ENCODE measurements around the gene WBP1L.

The WBP1L gene

GRCh38 chr10:102775201-102775934 is 31.6 kb downstream of the WBP1L start:
- DNase-seq, result no peak
- in situ Hi-C loops (cut with HindIII; ENCODE audit: low pct_ligation_motif_present, low pct_unique_long_range_greater_than_20kb, low sequenced_read_pairs), result no loop called here

GRCh38 chr10:102775935-102776669 is 32.4 kb downstream of the WBP1L start:
- in situ Hi-C loops (cut with HindIII; ENCODE audit: low pct_ligation_motif_present, low pct_unique_long_range_greater_than_20kb, low sequenced_read_pairs), result no loop called here
- no peak for DNase-seq

- in situ Hi-C loops (cut with HindIII; ENCODE audit: low pct_ligation_motif_present, low pct_unique_long_range_greater_than_20kb, low sequenced_read_pairs), result no loop called here
- DNase-seq, result no peak
Measured at GRCh38 chr10:102776779-102777456, 33.2 kb downstream of the WBP1L start.

GRCh38 chr10:102777711-102778453 is 34.1 kb downstream of the WBP1L start:
- in situ Hi-C loops (cut with HindIII; ENCODE audit: low pct_ligation_motif_present, low pct_unique_long_range_greater_than_20kb, low sequenced_read_pairs), result no loop called here
- DNase-seq, result no peak

GRCh38 chr10:102778781-102779180 is 35.0 kb downstream of the WBP1L start:
- no peak for DNase-seq
- in situ Hi-C loops (cut with HindIII; ENCODE audit: low pct_ligation_motif_present, low pct_unique_long_range_greater_than_20kb, low sequenced_read_pairs), result no loop called here

GRCh38 chr10:102779680-102780526 is 36.2 kb downstream of the WBP1L start:
- DNase-seq, result no peak
- in situ Hi-C loops (cut with HindIII; ENCODE audit: low pct_ligation_motif_present, low pct_unique_long_range_greater_than_20kb, low sequenced_read_pairs), result no loop called here

- in situ Hi-C loops (cut with HindIII; ENCODE audit: low pct_ligation_motif_present, low pct_unique_long_range_greater_than_20kb, low sequenced_read_pairs), result no loop called here
- DNase-seq, result no peak
Measured at GRCh38 chr10:102780527-102780808, 36.7 kb downstream of the WBP1L start.

GRCh38 chr10:102781090-102781920 is 37.6 kb downstream of the WBP1L start:
- in situ Hi-C loops (cut with HindIII; ENCODE audit: low pct_ligation_motif_present, low pct_unique_long_range_greater_than_20kb, low sequenced_read_pairs), result no loop called here
- no peak for DNase-seq

GRCh38 chr10:102781921-102782557 is 38.3 kb downstream of the WBP1L start:
- in situ Hi-C loops (cut with HindIII; ENCODE audit: low pct_ligation_motif_present, low pct_unique_long_range_greater_than_20kb, low sequenced_read_pairs), result no loop called here
- DNase-seq, result no peak

GRCh38 chr10:102782673-102783551 is 39.2 kb downstream of the WBP1L start:
- DNase-seq, result no peak
- in situ Hi-C loops (cut with HindIII; ENCODE audit: low pct_ligation_motif_present, low pct_unique_long_range_greater_than_20kb, low sequenced_read_pairs), result no loop called here

GRCh38 chr10:102783568-102783967 is 39.8 kb downstream of the WBP1L start:
- DNase-seq, result no peak
- in situ Hi-C loops (cut with HindIII; ENCODE audit: low pct_ligation_motif_present, low pct_unique_long_range_greater_than_20kb, low sequenced_read_pairs), result no loop called here

GRCh38 chr10:102785818-102786217 is 42.1 kb downstream of the WBP1L start:
- in situ Hi-C loops (cut with HindIII; ENCODE audit: low pct_ligation_motif_present, low pct_unique_long_range_greater_than_20kb, low sequenced_read_pairs), result no loop called here
- DNase-seq, result no peak

- in situ Hi-C loops (cut with HindIII; ENCODE audit: low pct_ligation_motif_present, low pct_unique_long_range_greater_than_20kb, low sequenced_read_pairs), result no loop called here
- no peak for DNase-seq
Measured at GRCh38 chr10:102791754-102792395, 48.1 kb downstream of the WBP1L start.

GRCh38 chr10:102795453-102796406 is 52.0 kb downstream of the WBP1L start:
- no peak for DNase-seq
- in situ Hi-C loops (cut with HindIII; ENCODE audit: low pct_ligation_motif_present, low pct_unique_long_range_greater_than_20kb, low sequenced_read_pairs), result no loop called here

Data from ACHN (cell line).